Panc1 (cell line): Measurements from ENCODE around the gene EFCAB8.

Source experiments
- CTCF ChIP-seq: fragments of 450-650 bp; IDR thresholded peaks from 2 replicates; pipeline ENCODE4 v1.5.1; 2017; ENCODE audit warnings: mild to moderate bottlenecking
- POLR2AphosphoS5 ChIP-seq: IDR thresholded peaks from 2 replicates; pipeline ENCODE4 v1.6.1; 2012; ENCODE audit warnings: mild to moderate bottlenecking, low read depth, low read length, moderate library complexity
- REST ChIP-seq, 2 experiments: IDR thresholded peaks; 2 replicates each; pipeline ENCODE4 v1.6.1; 2011 to 2012; ENCODE audit warnings: low read depth in 2 of 2, control low read depth in 1 of 2, low read length in 1 of 2, mild to moderate bottlenecking in 1 of 2, moderate library complexity in 1 of 2; ENCODE audit not compliant: insufficient read depth in 1 of 2

GRCh38 chr20:32943490-32944052, 84.8 kb downstream of the EFCAB8 start:
- TF ChIP-seq CTCF: no peak
- no peak for TF ChIP-seq REST (IDR thresholded peaks at IDR 0.05; ENCODE audit: insufficient read depth in 1 of 2, low read depth in 2 of 2, low read length in 1 of 2)
- TF ChIP-seq POLR2AphosphoS5: no peak
